Psoas muscle (tissue), 8 donors: ENCODE data around the gene PCK1. TPM values are rescaled to one million over a fixed set of nuclear protein-coding genes. Genes with fewer than 3 reads are reported as not detected.

Experiments
- ATAC-seq, 4 donors: fragments of 200-7000 bp; cut with Tn5 transposase; one replicate each; pipeline ENCODE4 v1.9.1; 2020; ENCODE audit warnings: moderate library complexity in 3 of 4, mild to moderate bottlenecking in 2 of 4
- DNase-seq, 2 donors: peaks; one replicate each; pipeline ENCODE4 v3.0.0-alpha.2; 2020
- H3K27ac ChIP-seq: fragments of 200-600 bp; one replicate; pipeline ENCODE4 v1.8.0; 2022
- H3K27me3 ChIP-seq, 3 donors: fragments of 200-600 bp in 1 of 3; one replicate each; pipeline versions ENCODE4 v1.6.1 to v1.8.0; 2013 to 2022; ENCODE audit warnings: low read length in 2 of 3, mild to moderate bottlenecking in 2 of 3, moderate library complexity in 1 of 3; ENCODE audit not compliant: insufficient read depth in 3 of 3
- H3K36me3 ChIP-seq, 2 donors: fragments of 200-600 bp in 1 of 2; one replicate each; pipeline versions ENCODE4 v1.6.1 to v1.8.0; 2013 to 2022; ENCODE audit warnings: low read depth in 1 of 2, mild to moderate bottlenecking in 1 of 2, moderate library complexity in 1 of 2; ENCODE audit not compliant: insufficient read depth in 1 of 2
- H3K4me1 ChIP-seq: fragments of 200-600 bp; one replicate; pipeline ENCODE4 v1.8.0; 2022
- H3K4me3 ChIP-seq: fragments of 200-600 bp; one replicate; pipeline ENCODE4 v1.8.0; 2022; ENCODE audit warnings: mild to moderate bottlenecking
- H3K9me3 ChIP-seq: fragments of 200-600 bp; one replicate; pipeline ENCODE4 v1.8.0; 2022
- whole genome bisulfite sequencing, 3 donors: extraction: QIAGEN DNeasy Blood & Tissue Kit; methylation state at CpG; one replicate each; pipeline versions ENCODE4 v1.1.6 to v1.1.7; 2013; 5-methylcytosine and 5-hydroxymethylcytosine counted together
- intact Hi-C, 2 donors: fragments of 100-400 bp; cut with DNase I; formaldehyde crosslinking; loops; one replicate each; pipeline versions ENCODE4 v1.11.0 to v1.14.2; 2022
- polyA plus RNA-seq, 3 donors: library from polyadenylated mRNA; stranded (reverse); fragments of 200-250 nt; gene quantifications; one replicate each; pipeline ENCODE4 v1.2.3, GENCODE V29; 2013
- total RNA-seq, 4 donors: library from RNA; stranded (reverse); fragmentation: NEBNext Ultra II Directional in 2 of 4; extraction: Animal tissue kit (Norgen Biotek cat#: 25700) in 2 of 4; gene quantifications; one replicate each; pipeline versions ENCODE4 v1.2.1 to v1.2.4, GENCODE V29; 2021 to 2023
- TF ChIP-seq, protein P1 (sequence below): fragments of 200-600 bp; IDR thresholded peaks from one replicate; pipeline ENCODE4 v1.8.0; 2022; ENCODE audit warnings: antibody characterized with exemption
- donor health status: healthy with polysubstance abuse.
- donor health status: DM: no; HTN: no; CAD: no; lungs with moderate emphysema.
- donor health status: Bipolar disorder and iron deficiency.
- donor health status: healthy.
- donor health status: DM: yes; HTN: yes; CAD: no.
- donor health status: DM: no; HTN: no; CAD: no.
- donor health status: DM: no; HTN: no; CAD: no.
- donor health status: DM: yes; HTN: yes; CAD: no.

Gene PCK1
- total and polyA plus RNA-seq, 7 donors, result 0.24 to 0.81 (median 0.41) TPM

DNA sequence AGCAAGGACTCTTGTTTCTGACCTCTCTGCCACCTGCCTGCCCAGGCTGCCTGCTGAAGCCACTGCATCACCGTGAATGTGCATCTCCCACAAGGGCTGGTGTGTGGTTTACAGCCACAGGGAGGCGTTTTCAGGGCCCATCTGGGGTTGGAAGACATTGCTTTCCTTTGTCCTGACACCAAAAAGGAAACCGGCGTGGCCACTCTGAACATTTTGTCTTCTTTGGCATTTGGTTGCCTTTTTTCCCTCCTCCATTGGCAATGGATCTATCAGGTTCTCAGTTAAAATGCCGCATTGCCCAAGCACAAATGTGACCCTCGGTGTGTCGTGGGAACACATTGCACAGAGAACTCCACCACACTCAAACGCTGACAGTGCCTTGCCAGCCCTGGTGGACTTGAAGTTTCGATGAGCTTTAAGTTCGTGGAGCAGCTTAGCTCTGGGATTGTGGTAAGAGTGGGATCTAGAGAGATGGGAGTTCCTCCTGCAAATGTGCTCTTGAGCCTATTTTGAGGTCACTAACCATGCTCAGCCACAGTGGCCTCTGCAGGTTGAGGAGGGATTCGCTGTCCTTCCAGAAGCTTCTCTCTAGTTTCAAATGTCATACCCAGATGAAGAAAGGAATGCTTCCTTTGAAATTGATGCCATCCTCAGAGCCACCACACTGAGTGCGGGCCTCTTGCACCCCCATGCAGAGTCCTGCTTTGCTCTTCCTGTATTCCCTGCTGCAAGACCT, 14.8 kb upstream of the PCK1 start:
- TF ChIP-seq, protein P1, sequence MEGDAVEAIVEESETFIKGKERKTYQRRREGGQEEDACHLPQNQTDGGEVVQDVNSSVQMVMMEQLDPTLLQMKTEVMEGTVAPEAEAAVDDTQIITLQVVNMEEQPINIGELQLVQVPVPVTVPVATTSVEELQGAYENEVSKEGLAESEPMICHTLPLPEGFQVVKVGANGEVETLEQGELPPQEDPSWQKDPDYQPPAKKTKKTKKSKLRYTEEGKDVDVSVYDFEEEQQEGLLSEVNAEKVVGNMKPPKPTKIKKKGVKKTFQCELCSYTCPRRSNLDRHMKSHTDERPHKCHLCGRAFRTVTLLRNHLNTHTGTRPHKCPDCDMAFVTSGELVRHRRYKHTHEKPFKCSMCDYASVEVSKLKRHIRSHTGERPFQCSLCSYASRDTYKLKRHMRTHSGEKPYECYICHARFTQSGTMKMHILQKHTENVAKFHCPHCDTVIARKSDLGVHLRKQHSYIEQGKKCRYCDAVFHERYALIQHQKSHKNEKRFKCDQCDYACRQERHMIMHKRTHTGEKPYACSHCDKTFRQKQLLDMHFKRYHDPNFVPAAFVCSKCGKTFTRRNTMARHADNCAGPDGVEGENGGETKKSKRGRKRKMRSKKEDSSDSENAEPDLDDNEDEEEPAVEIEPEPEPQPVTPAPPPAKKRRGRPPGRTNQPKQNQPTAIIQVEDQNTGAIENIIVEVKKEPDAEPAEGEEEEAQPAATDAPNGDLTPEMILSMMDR, result no peak
- H3K9me3 ChIP-seq, result no peaks in the 10 kb centered on the region
- ATAC-seq (no peak), DNase-seq (no peak)
- no peaks in the 10 kb centered on the region for H3K36me3 ChIP-seq
- H3K4me3 ChIP-seq, result no peak overlapping the region
- intact Hi-C loops, result no loop called here
- no peak overlapping the region for H3K27ac ChIP-seq
- H3K27me3 ChIP-seq, result peaks cover 0 to 22% (median 0%) of the 10 kb centered on the region in 3 donors
- no peaks in the 10 kb centered on the region for H3K4me1 ChIP-seq
- WGBS, 3 donors, result 77 to 87% (median 79%) methylated on average over 12 of the region's 12 CpGs

DNA sequence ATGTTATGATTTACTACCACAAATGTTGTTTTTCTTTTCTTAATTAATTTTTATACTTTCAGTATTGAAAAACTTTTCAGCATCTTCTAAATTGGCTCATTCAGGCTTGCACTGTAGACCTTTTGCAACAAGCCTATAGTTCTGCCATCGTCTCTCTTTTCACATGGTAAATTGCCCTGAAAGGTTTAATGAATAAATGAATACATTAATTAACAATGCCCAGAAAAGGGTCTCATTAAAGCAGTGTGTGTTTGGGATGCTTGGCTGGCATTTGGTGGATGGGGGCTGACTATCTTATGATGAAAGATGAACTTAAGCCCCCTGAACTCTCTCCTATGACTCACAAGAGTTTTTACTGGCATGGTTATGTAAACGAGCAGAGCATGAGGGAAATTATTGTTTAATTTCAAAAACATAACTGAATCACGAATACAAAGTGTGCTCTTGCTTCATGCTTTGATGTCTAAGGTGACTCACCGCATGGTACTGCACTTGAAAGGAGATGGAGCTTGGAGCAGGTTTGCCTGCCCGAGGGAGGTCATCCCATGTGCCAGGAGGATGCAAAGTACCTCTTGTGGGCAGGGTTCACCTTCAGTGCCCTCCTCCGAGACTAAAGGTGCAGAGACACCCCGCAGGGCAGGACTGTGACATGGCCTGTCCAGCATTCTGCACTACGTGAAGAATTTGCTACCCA, 13.8 kb upstream of the PCK1 start:
- Histone ChIP-seq H3K9me3 (no peaks in the 10 kb centered on the region), H3K36me3 (no peaks in the 10 kb centered on the region), H3K27me3 (peaks cover 0 to 31% (median 0%) of the 10 kb centered on the region in 3 donors), H3K27ac (no peak overlapping the region), H3K4me3 (no peak overlapping the region), H3K4me1 (no peaks in the 10 kb centered on the region)
- TF ChIP-seq, protein P1, result no peak
- ATAC-seq (no peak), DNase-seq (no peak)
- WGBS, 3 donors, result 84 to 90% (median 87%) methylated on average over 8 of the region's 8 CpGs
- intact Hi-C loops, result no loop called here

DNA sequence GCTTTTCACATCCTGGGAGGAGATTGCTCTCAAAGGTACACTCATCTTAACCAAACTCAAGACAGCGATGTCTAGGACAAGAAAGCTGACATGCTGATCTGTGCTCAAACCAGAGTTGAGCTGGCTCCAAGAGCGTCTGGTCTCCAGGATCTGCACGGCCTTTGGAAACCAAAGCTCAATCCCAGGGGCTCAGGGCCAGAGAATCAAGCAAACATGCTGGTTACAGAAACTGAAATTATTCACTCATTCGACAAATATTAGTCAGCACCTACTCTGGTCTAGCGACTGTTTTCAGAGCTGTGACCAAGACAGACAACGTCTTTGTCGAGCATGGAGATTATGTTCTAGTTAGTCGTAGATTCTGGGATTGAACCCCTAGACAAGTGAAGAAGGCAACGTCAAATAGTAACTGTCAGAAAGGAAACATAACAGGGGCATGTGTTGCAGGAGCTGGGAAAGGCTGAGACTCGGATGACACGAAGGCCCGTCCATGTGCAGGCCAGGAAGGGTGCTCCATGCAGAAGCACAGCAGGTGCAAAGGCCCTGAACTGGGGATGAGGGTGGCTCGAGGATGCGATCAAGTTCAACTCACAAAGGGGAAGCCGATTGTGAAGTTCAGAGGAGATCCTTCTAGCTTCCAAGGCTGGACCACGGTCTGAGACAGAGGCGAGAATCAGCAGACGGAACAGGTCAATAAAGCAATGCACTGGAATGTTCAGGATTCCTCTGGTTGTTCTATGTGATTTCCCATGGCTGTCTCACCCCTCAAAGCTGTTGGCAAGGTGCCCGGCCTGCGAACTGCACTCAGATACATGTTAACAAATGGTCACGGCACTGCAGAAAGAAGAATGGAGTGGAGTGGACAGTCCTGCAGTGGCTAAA, 12.5 kb upstream of the PCK1 start:
- TF ChIP-seq, protein P1, result no peak
- no peaks in the 10 kb centered on the region for H3K9me3 ChIP-seq
- 62 to 73% (median 69%) methylated on average over 21 of the region's 21 CpGs for WGBS, 3 donors
- no peak overlapping the region for H3K4me3 ChIP-seq
- DNase-seq, result no peak
- H3K36me3 ChIP-seq, result no peaks in the 10 kb centered on the region
- ATAC-seq, result no peak
- H3K27ac ChIP-seq, result no peak overlapping the region
- no peaks in the 10 kb centered on the region for H3K4me1 ChIP-seq
- peaks cover 0 to 31% (median 0%) of the 10 kb centered on the region in 3 donors for H3K27me3 ChIP-seq
- intact Hi-C loops, result no loop called here

DNA sequence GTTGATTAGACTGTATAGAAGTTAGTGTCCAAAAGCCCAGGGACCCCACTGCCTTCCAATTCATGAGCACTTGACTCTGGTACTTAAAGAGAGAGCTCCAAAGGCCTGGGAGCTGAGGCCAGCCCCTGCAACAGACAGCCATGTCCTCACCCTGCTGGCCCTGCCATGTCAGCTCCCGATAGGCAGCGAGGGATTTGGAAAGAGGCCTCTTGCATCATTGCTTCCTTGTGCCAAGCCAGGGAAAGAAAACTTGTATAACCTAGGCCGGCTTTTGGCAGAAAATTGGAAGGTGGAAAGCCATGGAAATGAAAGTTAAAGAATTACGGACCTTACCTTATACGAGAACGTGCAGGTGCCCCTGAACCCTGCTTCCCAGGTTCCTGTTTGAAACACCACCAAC, 8.4 kb upstream of the PCK1 start:
- Histone ChIP-seq H3K36me3 (no peaks in the 10 kb centered on the region), H3K27me3 (peaks cover 0 to 43% (median under 1%) of the 10 kb centered on the region in 3 donors), H3K9me3 (no peaks in the 10 kb centered on the region), H3K4me3 (no peak overlapping the region), H3K4me1 (no peaks in the 10 kb centered on the region), H3K27ac (no peak overlapping the region)
- intact Hi-C loops, result no loop called here
- 79 to 90% (median 81%) methylated on average over 6 of the region's 6 CpGs for WGBS, 3 donors
- no peak for ATAC-seq
- TF ChIP-seq, protein P1, result no peak
- no peak for DNase-seq
